NT2/D1 (cell line): ENCODE data around the gene INKA2.

Experiments
- DNase-seq: peaks from one replicate; pipeline ENCODE4 v3.0.0-alpha.2; 2011; ENCODE audit warnings: low read depth, low spot score
- H3K27me3 ChIP-seq: 2 replicates; pipeline ENCODE4 v1.6.0; 2011; ENCODE audit warnings: mild to moderate bottlenecking; ENCODE audit not compliant: insufficient read length, insufficient read depth
- H3K36me3 ChIP-seq: 2 replicates; pipeline ENCODE4 v1.6.1; 2011; ENCODE audit warnings: mild to moderate bottlenecking, low read length, mixed read lengths; ENCODE audit not compliant: insufficient read depth, insufficient read length
- H3K4me1 ChIP-seq: 2 replicates; pipeline ENCODE4 v1.5.1; 2011; ENCODE audit not compliant: insufficient read depth, insufficient read length
- H3K4me3 ChIP-seq: 2 replicates; pipeline ENCODE4 v1.5.1; 2011; ENCODE audit warnings: low read depth; ENCODE audit not compliant: insufficient read length
- H3K9ac ChIP-seq: 2 replicates; pipeline ENCODE4 v1.6.0; 2011; ENCODE audit warnings: low read depth; ENCODE audit not compliant: insufficient read length
- H3K9me3 ChIP-seq: 2 replicates; pipeline ENCODE4 v1.5.1; 2011; ENCODE audit warnings: mild to moderate bottlenecking, low read length; ENCODE audit not compliant: insufficient read depth
- SUZ12 ChIP-seq: IDR thresholded peaks from 2 replicates; pipeline ENCODE4 v1.6.1; 2011; ENCODE audit not compliant: insufficient read length, insufficient read depth; ENCODE audit errors: extremely low read depth
- YY1 ChIP-seq: IDR thresholded peaks from 2 replicates; pipeline ENCODE4 v1.6.1; 2011; ENCODE audit not compliant: insufficient read length, insufficient read depth
- ZNF274 ChIP-seq: IDR thresholded peaks from 2 replicates; pipeline ENCODE4 v1.6.1; 2011; ENCODE audit warnings: mild to moderate bottlenecking, low read depth, low read length

Gene INKA2

GRCh38 chr1:111735321-111735720 lies 3.9 kb downstream of the INKA2 start:
- Histone ChIP-seq H3K4me1 (peaks cover 28% of the 10 kb centered on the region), H3K9ac (no peak overlapping the region), H3K9me3 (no peaks in the 10 kb centered on the region), H3K36me3 (peaks cover 12% of the 10 kb centered on the region), H3K27me3 (peaks cover 17% of the 10 kb centered on the region), H3K4me3 (no peak overlapping the region)
- TF ChIP-seq SUZ12 (no peak), YY1 (no peak), ZNF274 (no peak)
- no peak for DNase-seq

GRCh38 chr1:111734856-111735255 lies 4.3 kb downstream of the INKA2 start:
- Histone ChIP-seq H3K4me1 (peaks cover 28% of the 10 kb centered on the region), H3K27me3 (peaks cover 17% of the 10 kb centered on the region), H3K36me3 (peaks cover 12% of the 10 kb centered on the region), H3K4me3 (no peak overlapping the region), H3K9ac (no peak overlapping the region), H3K9me3 (no peaks in the 10 kb centered on the region)
- DNase-seq, result no peak
- TF ChIP-seq YY1 (no peak), SUZ12 (no peak), ZNF274 (no peak)

- Histone ChIP-seq H3K36me3 (peaks cover 12% of the 10 kb centered on the region), H3K9ac (no peak overlapping the region), H3K9me3 (no peaks in the 10 kb centered on the region), H3K4me1 (peaks cover 31% of the 10 kb centered on the region), H3K27me3 (peaks cover 17% of the 10 kb centered on the region), H3K4me3 (no peak overlapping the region)
- no peak for DNase-seq
- TF ChIP-seq ZNF274, result no peak
- TF ChIP-seq SUZ12, result no peak
- no peak for TF ChIP-seq YY1
Measured at GRCh38 chr1:111734426-111734825, 4.8 kb downstream of the INKA2 start.

DNA sequence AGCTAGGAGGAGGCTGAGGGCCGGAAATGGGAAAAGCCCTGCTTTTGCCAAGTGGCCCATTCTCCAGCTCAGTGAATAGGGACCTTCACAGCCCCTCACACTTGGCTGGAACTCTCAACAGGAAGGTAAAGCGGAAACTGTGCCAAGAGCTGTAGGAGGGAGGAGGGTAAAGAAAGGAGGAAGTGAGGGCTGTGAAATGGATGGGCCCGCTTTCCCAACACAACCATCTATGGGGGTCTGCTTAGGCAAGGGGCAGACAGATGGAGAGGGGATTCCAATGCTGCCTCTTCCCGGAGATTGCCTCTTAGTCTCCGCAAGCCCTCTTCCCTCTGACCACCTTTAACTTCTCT lies 5.2 kb downstream of the INKA2 start:
- no peak overlapping the region for H3K9ac ChIP-seq
- peaks cover 12% of the 10 kb centered on the region for H3K36me3 ChIP-seq
- TF ChIP-seq YY1 (no peak), ZNF274 (no peak), SUZ12 (no peak)
- H3K4me1 ChIP-seq, result peaks cover 31% of the 10 kb centered on the region
- peaks cover 17% of the 10 kb centered on the region for H3K27me3 ChIP-seq
- DNase-seq, result no peak
- H3K9me3 ChIP-seq, result no peaks in the 10 kb centered on the region
- no peak overlapping the region for H3K4me3 ChIP-seq

DNA sequence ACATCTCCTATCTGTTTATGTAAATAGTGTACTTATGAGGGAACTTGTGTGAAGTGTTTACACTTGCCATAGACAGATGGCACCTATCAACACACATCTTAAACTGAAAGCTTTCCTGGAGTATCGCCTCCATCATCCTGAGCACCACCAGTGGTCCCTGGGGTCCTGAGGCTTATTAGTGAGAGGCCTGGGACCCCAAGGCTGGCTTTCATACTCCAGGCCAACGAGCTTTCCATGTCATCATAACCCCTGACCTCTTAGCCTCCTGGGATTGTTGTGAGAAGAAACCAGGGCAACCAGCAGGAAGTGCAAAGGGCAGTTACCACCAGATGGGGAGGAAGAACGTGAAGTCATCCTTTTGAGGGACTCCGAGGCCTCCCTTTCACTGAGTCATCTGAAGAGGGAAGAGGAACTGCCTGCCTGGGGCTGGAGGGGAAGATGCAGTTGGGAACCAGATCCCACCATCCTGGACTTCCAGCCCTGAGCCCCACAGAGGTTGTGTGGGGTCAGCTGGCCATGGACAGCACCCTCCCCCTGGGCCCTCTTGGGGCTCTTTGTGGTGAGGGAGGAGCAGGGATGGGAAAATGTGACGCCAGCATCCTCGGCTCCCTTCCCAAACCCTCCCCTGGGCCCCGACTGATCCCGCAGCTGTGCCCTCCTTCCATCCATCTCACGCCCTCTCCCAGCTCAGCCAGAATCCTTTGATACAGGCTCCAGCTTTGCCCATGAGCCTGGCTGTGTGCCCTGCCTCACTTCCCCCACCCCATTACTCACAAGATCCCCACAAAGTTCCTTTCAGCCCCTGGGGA lies 5.8 kb downstream of the INKA2 start:
- no peak overlapping the region for H3K9ac ChIP-seq
- no peak for DNase-seq
- no peaks in the 10 kb centered on the region for H3K9me3 ChIP-seq
- peaks cover 12% of the 10 kb centered on the region for H3K36me3 ChIP-seq
- peaks cover 17% of the 10 kb centered on the region for H3K27me3 ChIP-seq
- peaks cover 31% of the 10 kb centered on the region for H3K4me1 ChIP-seq
- no peak for TF ChIP-seq YY1
- TF ChIP-seq SUZ12, result no peak
- no peak for TF ChIP-seq ZNF274
- H3K4me3 ChIP-seq, result no peak overlapping the region

DNA sequence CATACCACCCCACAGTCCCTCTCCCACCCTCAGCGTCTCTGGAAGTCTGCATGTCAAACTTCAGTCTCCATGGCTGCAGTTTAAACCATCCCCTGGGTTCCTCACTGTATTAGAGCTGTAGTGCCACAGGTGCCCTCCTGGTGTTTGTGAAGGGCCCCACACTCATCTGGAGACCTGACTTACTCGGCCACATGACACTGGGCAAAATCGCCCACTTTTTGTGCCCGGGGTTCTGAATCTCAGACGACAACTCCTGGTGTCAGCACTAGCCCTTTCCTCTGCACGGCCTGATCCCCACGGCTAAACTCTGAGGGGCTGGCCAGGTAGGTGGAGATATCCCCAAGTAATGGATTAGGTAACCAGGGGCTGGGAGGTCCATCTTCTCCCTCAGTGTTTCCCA lies 6.5 kb downstream of the INKA2 start:
- Histone ChIP-seq H3K27me3 (peaks cover 12% of the 10 kb centered on the region), H3K4me3 (no peak overlapping the region), H3K4me1 (peaks cover 26% of the 10 kb centered on the region), H3K9ac (no peak overlapping the region), H3K9me3 (no peaks in the 10 kb centered on the region), H3K36me3 (peaks cover 12% of the 10 kb centered on the region)
- DNase-seq, result no peak
- TF ChIP-seq SUZ12 (no peak), YY1 (no peak), ZNF274 (no peak)

- H3K4me1 ChIP-seq, result peaks cover 20% of the 10 kb centered on the region
- peaks cover 6% of the 10 kb centered on the region for H3K27me3 ChIP-seq
- no peak overlapping the region for H3K4me3 ChIP-seq
- no peak for DNase-seq
- peaks cover 17% of the 10 kb centered on the region for H3K36me3 ChIP-seq
- H3K9ac ChIP-seq, result no peak overlapping the region
- no peak for TF ChIP-seq SUZ12
- no peaks in the 10 kb centered on the region for H3K9me3 ChIP-seq
Measured at GRCh38 chr1:111731956-111732355, 7.2 kb downstream of the INKA2 start.

GRCh38 chr1:111730706-111731105 lies 8.5 kb downstream of the INKA2 start:
- H3K9me3 ChIP-seq, result no peaks in the 10 kb centered on the region
- H3K9ac ChIP-seq, result no peak overlapping the region
- H3K4me1 ChIP-seq, result peaks cover 17% of the 10 kb centered on the region
- peaks cover 17% of the 10 kb centered on the region for H3K36me3 ChIP-seq
- TF ChIP-seq ZNF274 (no peak), SUZ12 (no peak), YY1 (no peak)
- peaks cover 3% of the 10 kb centered on the region for H3K27me3 ChIP-seq
- H3K4me3 ChIP-seq, result no peak overlapping the region
- no peak for DNase-seq
